Thymus (tissue), 11 donors: ENCODE data around the gene PARD3B. TPM values are rescaled to one million over a fixed set of nuclear protein-coding genes. Genes with fewer than 3 reads are reported as not detected.

Experiments
- DNase-seq, 9 donors: peaks; one replicate each; pipeline ENCODE4 v3.0.0-alpha.2; 2013; ENCODE audit warnings: low spot score in 9 of 9, low read depth in 6 of 9, missing footprints in 1 of 9
- H3K27ac ChIP-seq, 2 donors: one replicate each; pipeline ENCODE4 v1.5.1; 2013; ENCODE audit warnings: control low read depth in 1 of 2, low read depth in 1 of 2, low read length in 1 of 2, mild to moderate bottlenecking in 1 of 2, moderate library complexity in 1 of 2
- H3K27me3 ChIP-seq, 2 donors: one replicate each; pipeline ENCODE4 v1.5.1; 2013; ENCODE audit warnings: low read length in 1 of 2; ENCODE audit not compliant: control insufficient read depth in 2 of 2, insufficient read depth in 1 of 2
- H3K36me3 ChIP-seq, 2 donors: one replicate each; pipeline ENCODE4 v1.5.1; 2013; ENCODE audit warnings: low read length in 1 of 2, mild to moderate bottlenecking in 1 of 2, moderate library complexity in 1 of 2; ENCODE audit not compliant: control insufficient read depth in 2 of 2, insufficient read depth in 2 of 2
- H3K4me1 ChIP-seq, 2 donors: one replicate each; pipeline ENCODE4 v1.5.1; 2013; ENCODE audit warnings: low read length in 2 of 2; ENCODE audit not compliant: control insufficient read depth in 2 of 2, insufficient read depth in 2 of 2
- H3K4me3 ChIP-seq, 2 donors: one replicate each; pipeline ENCODE4 v1.5.1; 2013; ENCODE audit warnings: low read length in 2 of 2, control low read depth in 1 of 2, mild to moderate bottlenecking in 1 of 2
- H3K9me3 ChIP-seq, 2 donors: one replicate each; pipeline ENCODE4 v1.5.1; 2013; ENCODE audit warnings: low read length in 1 of 2, mild to moderate bottlenecking in 1 of 2; ENCODE audit not compliant: control insufficient read depth in 2 of 2, insufficient read depth in 1 of 2
- WGBS: extraction: QIAGEN DNeasy Blood & Tissue Kit; methylation state at CpG from one replicate; pipeline ENCODE4 v1.1.7; 2013; 5-methylcytosine and 5-hydroxymethylcytosine counted together
- polyA plus RNA-seq: library from polyadenylated mRNA; stranded (reverse); fragments of 200-250 nt; gene quantifications from one replicate; pipeline ENCODE4 v1.2.3, GENCODE V29; 2013
- total RNA-seq: library from RNA; stranded (reverse); fragments of 120-200 nt; gene quantifications from one replicate; pipeline ENCODE4 v1.2.4, GENCODE V29; 2013
- donor health status: healthy.

PARD3B gene
- total and polyA plus RNA-seq, 2 donors = 1.0 to 2.4 TPM

GRCh38 chr2:204917089-204917701 lies 371.9 kb downstream of the PARD3B start:
- H3K4me3 ChIP-seq = no peak overlapping the region
- no peaks in the 10 kb centered on the region for H3K9me3 ChIP-seq
- WGBS = 92% methylated on average over 2 of the region's 2 CpGs
- no peak overlapping the region for H3K27ac ChIP-seq
- H3K27me3 ChIP-seq = no peaks in the 10 kb centered on the region
- H3K36me3 ChIP-seq = no peaks in the 10 kb centered on the region
- H3K4me1 ChIP-seq = no peaks in the 10 kb centered on the region
- DNase-seq = no peak

GRCh38 chr2:204920776-204921175 lies 375.5 kb downstream of the PARD3B start:
- Histone ChIP-seq H3K27me3 (no peaks in the 10 kb centered on the region), H3K27ac (no peak overlapping the region), H3K4me1 (no peaks in the 10 kb centered on the region), H3K4me3 (no peak overlapping the region), H3K9me3 (no peaks in the 10 kb centered on the region), H3K36me3 (no peaks in the 10 kb centered on the region)
- no peak for DNase-seq
- 98% methylated on average over 2 of the region's 2 CpGs for WGBS

DNA sequence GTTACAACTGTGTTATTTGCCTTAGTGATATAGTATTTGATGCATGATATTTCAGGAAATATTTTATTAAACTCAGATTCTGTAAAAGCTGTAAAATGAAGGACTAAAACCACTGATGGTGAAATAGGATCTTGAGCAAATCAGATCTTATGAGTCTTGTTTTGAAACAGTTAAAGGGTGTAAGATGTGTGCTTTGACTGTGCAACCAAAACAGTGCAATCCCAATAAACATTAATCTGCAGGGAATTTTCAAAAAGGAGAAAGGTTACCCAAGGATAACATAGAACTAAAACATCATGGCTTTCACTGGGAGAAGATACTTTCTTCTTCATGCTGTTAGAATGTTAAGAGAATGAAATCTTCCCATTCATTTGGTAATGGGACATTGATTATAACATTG lies 378.7 kb downstream of the PARD3B start:
- Histone ChIP-seq H3K36me3 (no peaks in the 10 kb centered on the region), H3K27me3 (no peaks in the 10 kb centered on the region), H3K4me3 (no peak overlapping the region), H3K4me1 (no peaks in the 10 kb centered on the region), H3K9me3 (no peaks in the 10 kb centered on the region), H3K27ac (no peak overlapping the region)
- DNase-seq = no peak

DNA sequence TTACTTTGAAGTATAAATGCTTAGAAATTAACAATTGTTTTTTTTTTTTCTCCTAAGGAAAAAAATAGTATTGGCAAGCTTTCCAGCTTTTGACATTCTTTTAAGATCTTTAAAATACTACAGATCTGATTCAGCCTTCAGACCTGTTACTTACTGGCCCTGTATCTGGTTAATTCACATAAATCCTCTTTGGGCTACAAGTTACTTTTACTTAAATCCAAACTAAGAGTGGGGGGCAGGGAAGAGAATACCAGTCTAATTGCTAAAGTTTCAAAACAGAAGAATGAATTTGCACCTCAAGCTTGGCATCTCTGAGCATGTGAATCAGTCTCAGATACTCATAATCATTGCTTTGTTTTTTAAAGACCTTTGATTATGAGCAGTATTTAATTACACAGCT lies 386.3 kb downstream of the PARD3B start:
- Histone ChIP-seq H3K36me3 (no peaks in the 10 kb centered on the region), H3K4me1 (no peaks in the 10 kb centered on the region), H3K9me3 (no peaks in the 10 kb centered on the region), H3K4me3 (no peak overlapping the region), H3K27me3 (no peaks in the 10 kb centered on the region), H3K27ac (no peak overlapping the region)
- DNase-seq = no peak

DNA sequence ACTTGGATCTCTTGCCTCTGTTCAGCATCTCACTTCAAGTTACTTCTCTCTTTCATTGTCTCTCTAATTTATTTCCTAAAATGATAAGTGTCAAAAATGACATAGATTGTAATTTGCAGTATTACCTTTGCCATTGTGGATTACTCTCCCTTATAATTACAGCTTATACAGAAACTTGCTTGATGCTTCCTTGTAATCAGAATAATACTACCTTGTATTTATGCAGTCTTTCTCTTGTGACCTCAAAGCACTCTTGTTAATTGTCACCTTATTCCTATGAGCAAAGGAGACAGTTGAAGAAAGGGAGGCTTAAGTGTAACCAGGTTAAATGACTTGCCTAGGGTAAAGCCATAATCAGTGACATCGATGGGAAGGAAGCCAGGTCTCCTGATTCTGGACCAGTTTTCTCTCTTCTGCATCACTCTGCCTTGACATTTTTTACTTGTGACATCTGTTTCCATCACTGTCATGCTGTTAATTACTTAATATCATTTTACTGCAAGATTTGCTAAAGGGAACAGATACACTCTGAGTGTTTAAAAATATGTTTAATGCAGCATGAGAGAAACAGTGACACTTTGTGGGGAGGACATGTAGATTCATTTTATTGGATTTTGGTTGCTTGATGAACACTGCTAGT lies 388.6 kb downstream of the PARD3B start:
- Histone ChIP-seq H3K27me3 (no peaks in the 10 kb centered on the region), H3K9me3 (no peaks in the 10 kb centered on the region), H3K27ac (no peak overlapping the region), H3K4me1 (no peaks in the 10 kb centered on the region), H3K4me3 (no peak overlapping the region), H3K36me3 (no peaks in the 10 kb centered on the region)
- 100% methylated on average over 1 of the region's 1 CpG for WGBS
- no peak for DNase-seq

DNA sequence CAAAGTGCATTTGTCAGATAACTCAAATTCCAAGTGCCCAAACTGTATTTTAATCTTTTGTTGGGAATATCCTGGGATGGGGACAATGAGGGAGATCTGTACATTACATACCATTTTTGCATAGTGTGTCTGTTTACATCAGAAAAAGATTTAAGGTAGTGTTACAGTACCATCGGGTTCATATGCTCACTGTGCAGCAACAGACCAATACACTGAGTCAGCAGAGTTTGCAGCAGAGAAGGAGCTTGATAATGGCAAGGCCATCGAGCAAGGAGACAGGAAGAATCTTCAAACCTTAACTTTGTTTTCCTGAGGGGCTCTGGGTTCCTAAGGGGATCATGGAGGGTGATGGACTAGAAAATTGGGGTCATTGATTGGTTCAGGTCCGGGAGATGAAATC lies 399.7 kb downstream of the PARD3B start:
- H3K36me3 ChIP-seq = no peaks in the 10 kb centered on the region
- peaks cover 0 to 10% of the 10 kb centered on the region in 2 donors for H3K4me1 ChIP-seq
- WGBS = 92% methylated on average over 3 of the region's 3 CpGs
- H3K27ac ChIP-seq = no peak overlapping the region
- DNase-seq = no peak
- H3K27me3 ChIP-seq = no peaks in the 10 kb centered on the region
- H3K9me3 ChIP-seq = peaks cover 0 to 9% of the 10 kb centered on the region in 2 donors
- no peak overlapping the region for H3K4me3 ChIP-seq

GRCh38 chr2:204945376-204945775 lies 400.1 kb downstream of the PARD3B start:
- Histone ChIP-seq H3K36me3 (no peaks in the 10 kb centered on the region), H3K27ac (no peak overlapping the region), H3K27me3 (no peaks in the 10 kb centered on the region), H3K4me1 (peaks cover 0 to 10% of the 10 kb centered on the region in 2 donors), H3K9me3 (peaks cover 0 to 9% of the 10 kb centered on the region in 2 donors), H3K4me3 (no peak overlapping the region)
- peak in 2 of 9 donors; percentile 1 to 15 for DNase-seq
- 76% methylated on average over 2 of the region's 2 CpGs for WGBS

GRCh38 chr2:204946892-204947291 lies 401.6 kb downstream of the PARD3B start:
- Histone ChIP-seq H3K9me3 (peaks cover 0 to 9% of the 10 kb centered on the region in 2 donors), H3K27ac (no peak overlapping the region), H3K4me1 (peaks cover 0 to 10% of the 10 kb centered on the region in 2 donors), H3K36me3 (no peaks in the 10 kb centered on the region), H3K27me3 (no peaks in the 10 kb centered on the region), H3K4me3 (no peak overlapping the region)
- 98% methylated on average over 2 of the region's 2 CpGs for WGBS
- DNase-seq = no peak

GRCh38 chr2:204947405-204947804 lies 402.1 kb downstream of the PARD3B start:
- H3K9me3 ChIP-seq = peaks cover 0 to 9% of the 10 kb centered on the region in 2 donors
- H3K27me3 ChIP-seq = no peaks in the 10 kb centered on the region
- no peak overlapping the region for H3K4me3 ChIP-seq
- H3K36me3 ChIP-seq = no peaks in the 10 kb centered on the region
- no peak for DNase-seq
- H3K27ac ChIP-seq = no peak overlapping the region
- WGBS = 74% methylated on average over 1 of the region's 1 CpG
- peaks cover 0 to 10% of the 10 kb centered on the region in 2 donors for H3K4me1 ChIP-seq
